Esophagus muscularis mucosa (tissue), 4 donors: ENCODE measurements around the gene S100A9. TPM values are rescaled to one million over a fixed set of nuclear protein-coding genes. Genes with fewer than 3 reads are reported as not detected.

Source experiments
- DNase-seq: peaks from one replicate; pipeline ENCODE4 v3.0.0-alpha.2; 2017; ENCODE audit errors: extremely low spot score
- H3K27ac ChIP-seq, 4 donors: fragments of 200-600 bp; sonication (generic); replicated peaks in 1 of 4; 1 replicate in 3 of 4; 2 replicates in 1 of 4; pipeline ENCODE4 v1.5.1; 2016 to 2019; ENCODE audit warnings: mild to moderate bottlenecking in 1 of 4
- H3K27me3 ChIP-seq, 4 donors: fragments of 200-600 bp; sonication (generic); one replicate each; pipeline versions ENCODE4 v1.5.1 to v1.6.0; 2016 to 2019
- H3K36me3 ChIP-seq, 4 donors: fragments of 200-600 bp; sonication (generic); one replicate each; pipeline ENCODE4 v1.5.1; 2016 to 2019
- H3K4me1 ChIP-seq, 4 donors: fragments of 200-600 bp; sonication (generic); one replicate each; pipeline ENCODE4 v1.5.1; 2016 to 2019
- H3K4me3 ChIP-seq, 4 donors: fragments of 200-600 bp; sonication (generic); 1 replicate in 2 of 4; 2 replicates in 2 of 4; pipeline ENCODE4 v1.5.1; 2016 to 2019; ENCODE audit warnings: mild to moderate bottlenecking in 4 of 4, moderate library complexity in 1 of 4
- H3K9me3 ChIP-seq, 4 donors: fragments of 200-600 bp; sonication (generic); 1 replicate in 3 of 4; 2 replicates in 1 of 4; pipeline ENCODE4 v1.5.1; 2016 to 2019
- EP300 ChIP-seq: sonication (generic); formaldehyde crosslinking; IDR thresholded peaks from one replicate; pipeline ENCODE4 v1.6.1; 2017; ENCODE audit warnings: antibody characterized with exemption
- POLR2A ChIP-seq: fragments of 450-650 bp; IDR thresholded peaks from one replicate; pipeline ENCODE4 v1.6.1; 2017; ENCODE audit warnings: antibody characterized with exemption, moderate library complexity, mild to moderate bottlenecking, low read depth
- POLR2AphosphoS5 ChIP-seq, 2 donors: sonication (generic); formaldehyde crosslinking; IDR thresholded peaks; one replicate each; pipeline ENCODE4 v1.6.1; 2017; ENCODE audit warnings: antibody characterized with exemption in 2 of 2
- WGBS: methylation state at CpG from one replicate; pipeline ENCODE4 v1.1.5; 2018; 5-methylcytosine and 5-hydroxymethylcytosine counted together
- intact Hi-C: fragments of 100-400 bp; cut with DNase I; formaldehyde crosslinking; loops from one replicate; pipeline ENCODE4 v1.15.1; 2023
- total RNA-seq, 4 donors: library from RNA; depleted of rRNA; stranded (reverse); fragments of >200 nt; gene quantifications; one replicate each; pipeline versions ENCODE4 v1.1.0 to v1.2.1, GENCODE V29; 2016
- TF ChIP-seq, protein P1 (sequence below), 3 experiments: fragments of 200-600 bp in 2 of 3; fragments of 450-650 bp in 1 of 3; sonication (generic) in 2 of 3; IDR thresholded peaks; one replicate each; pipeline ENCODE4 v1.5.1; 2017 to 2019; ENCODE audit warnings: antibody characterized with exemption in 3 of 3, mild to moderate bottlenecking in 2 of 3, moderate library complexity in 1 of 3

Gene S100A9
- total RNA-seq, 4 donors from 2014 or later = 61.2 to 845 (median 119) TPM

GRCh38 chr1:153387785-153388184 is 30.1 kb downstream of the S100A9 start:
- WGBS = 79% methylated on average over 4 of the region's 4 CpGs
- Histone ChIP-seq H3K27ac (no peak overlapping the region), H3K4me1 (no peaks in the 10 kb centered on the region), H3K4me3 (no peak overlapping the region), H3K9me3 (peaks cover 0 to 5% (median 2%) of the 10 kb centered on the region in 4 donors), H3K36me3 (no peaks in the 10 kb centered on the region), H3K27me3 (peaks cover 0 to 24% (median 0%) of the 10 kb centered on the region in 4 donors)
- peak; percentile 77 for DNase-seq
- intact Hi-C loops = no loop called here
- TF ChIP-seq EP300 (no peak), POLR2AphosphoS5 (IDR thresholded peaks at IDR 0.05) (no peak), POLR2A (no peak)
- TF ChIP-seq, protein P1, sequence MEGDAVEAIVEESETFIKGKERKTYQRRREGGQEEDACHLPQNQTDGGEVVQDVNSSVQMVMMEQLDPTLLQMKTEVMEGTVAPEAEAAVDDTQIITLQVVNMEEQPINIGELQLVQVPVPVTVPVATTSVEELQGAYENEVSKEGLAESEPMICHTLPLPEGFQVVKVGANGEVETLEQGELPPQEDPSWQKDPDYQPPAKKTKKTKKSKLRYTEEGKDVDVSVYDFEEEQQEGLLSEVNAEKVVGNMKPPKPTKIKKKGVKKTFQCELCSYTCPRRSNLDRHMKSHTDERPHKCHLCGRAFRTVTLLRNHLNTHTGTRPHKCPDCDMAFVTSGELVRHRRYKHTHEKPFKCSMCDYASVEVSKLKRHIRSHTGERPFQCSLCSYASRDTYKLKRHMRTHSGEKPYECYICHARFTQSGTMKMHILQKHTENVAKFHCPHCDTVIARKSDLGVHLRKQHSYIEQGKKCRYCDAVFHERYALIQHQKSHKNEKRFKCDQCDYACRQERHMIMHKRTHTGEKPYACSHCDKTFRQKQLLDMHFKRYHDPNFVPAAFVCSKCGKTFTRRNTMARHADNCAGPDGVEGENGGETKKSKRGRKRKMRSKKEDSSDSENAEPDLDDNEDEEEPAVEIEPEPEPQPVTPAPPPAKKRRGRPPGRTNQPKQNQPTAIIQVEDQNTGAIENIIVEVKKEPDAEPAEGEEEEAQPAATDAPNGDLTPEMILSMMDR (IDR thresholded peaks at IDR 0.05) = no peak

GRCh38 chr1:153389401-153389800 is 31.7 kb downstream of the S100A9 start:
- no peaks in the 10 kb centered on the region for H3K36me3 ChIP-seq
- no peak overlapping the region for H3K4me3 ChIP-seq
- WGBS = 78% methylated on average over 1 of the region's 1 CpG
- no peak for DNase-seq
- no peaks in the 10 kb centered on the region for H3K9me3 ChIP-seq
- no peak overlapping the region for H3K27ac ChIP-seq
- no peaks in the 10 kb centered on the region for H3K4me1 ChIP-seq
- intact Hi-C loops = no loop called here
- TF ChIP-seq POLR2AphosphoS5 (IDR thresholded peaks at IDR 0.05) = no peak
- no peak for TF ChIP-seq POLR2A
- TF ChIP-seq EP300 = no peak
- TF ChIP-seq, protein P1 (IDR thresholded peaks at IDR 0.05) = no peak
- H3K27me3 ChIP-seq = peaks cover 0 to 20% (median 0%) of the 10 kb centered on the region in 4 donors

DNA sequence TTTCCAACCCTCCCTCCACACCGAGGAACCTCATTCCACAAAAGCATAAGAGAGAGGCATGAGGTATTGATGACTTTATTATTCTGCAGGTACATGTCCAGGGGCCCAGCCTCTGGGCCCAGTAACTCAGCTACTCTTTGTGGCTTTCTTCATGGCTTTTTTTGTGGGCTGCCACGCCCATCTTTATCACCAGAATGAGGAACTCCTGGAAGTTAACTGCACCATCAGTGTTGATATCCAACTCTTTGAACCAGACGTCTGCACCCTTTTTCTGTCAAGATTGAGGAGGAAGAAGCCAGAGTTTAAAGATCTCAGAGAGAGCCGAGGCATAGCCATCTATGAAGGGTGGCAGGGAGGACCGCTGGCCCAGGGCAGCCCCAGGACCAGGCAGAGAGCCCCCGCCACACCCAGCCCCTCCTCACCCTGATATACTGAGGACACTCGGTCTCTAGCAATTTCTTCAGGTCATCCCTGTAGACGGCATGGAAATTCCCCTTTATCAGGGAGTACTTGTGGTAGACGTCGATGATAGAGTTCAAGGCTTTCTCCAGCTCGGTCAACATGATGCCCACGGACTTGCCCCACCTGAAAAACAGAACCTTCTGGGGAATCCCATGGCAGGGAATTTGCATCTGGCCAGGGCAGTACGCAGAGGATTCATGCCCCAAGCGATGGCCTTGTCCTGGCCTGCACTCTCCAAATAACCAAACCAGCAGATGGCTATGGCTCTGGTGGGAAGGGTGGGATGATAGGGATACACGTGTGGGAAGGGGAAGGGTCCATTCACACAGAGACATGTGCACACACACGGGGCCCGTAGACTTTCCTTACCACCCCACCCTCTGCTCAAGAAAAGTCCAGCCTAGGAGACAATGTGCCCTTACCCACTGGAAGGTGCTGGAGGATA is 32.6 kb downstream of the S100A9 start:
- peak; percentile 82 for DNase-seq
- peaks cover 0 to 25% (median 0%) of the 10 kb centered on the region in 4 donors for H3K27me3 ChIP-seq
- H3K9me3 ChIP-seq = no peaks in the 10 kb centered on the region
- no peaks in the 10 kb centered on the region for H3K36me3 ChIP-seq
- intact Hi-C loops = no loop called here
- 74% methylated on average over 16 of the region's 17 CpGs for WGBS
- H3K27ac ChIP-seq = no peak overlapping the region
- TF ChIP-seq POLR2AphosphoS5 (IDR thresholded peaks at IDR 0.05) (no peak), EP300 (no peak), POLR2A (no peak)
- TF ChIP-seq, protein P1 (IDR thresholded peaks at IDR 0.05) = no peak
- H3K4me3 ChIP-seq = peak overlapping the region in 1 of 4 donors; percentile 24
- no peaks in the 10 kb centered on the region for H3K4me1 ChIP-seq

DNA sequence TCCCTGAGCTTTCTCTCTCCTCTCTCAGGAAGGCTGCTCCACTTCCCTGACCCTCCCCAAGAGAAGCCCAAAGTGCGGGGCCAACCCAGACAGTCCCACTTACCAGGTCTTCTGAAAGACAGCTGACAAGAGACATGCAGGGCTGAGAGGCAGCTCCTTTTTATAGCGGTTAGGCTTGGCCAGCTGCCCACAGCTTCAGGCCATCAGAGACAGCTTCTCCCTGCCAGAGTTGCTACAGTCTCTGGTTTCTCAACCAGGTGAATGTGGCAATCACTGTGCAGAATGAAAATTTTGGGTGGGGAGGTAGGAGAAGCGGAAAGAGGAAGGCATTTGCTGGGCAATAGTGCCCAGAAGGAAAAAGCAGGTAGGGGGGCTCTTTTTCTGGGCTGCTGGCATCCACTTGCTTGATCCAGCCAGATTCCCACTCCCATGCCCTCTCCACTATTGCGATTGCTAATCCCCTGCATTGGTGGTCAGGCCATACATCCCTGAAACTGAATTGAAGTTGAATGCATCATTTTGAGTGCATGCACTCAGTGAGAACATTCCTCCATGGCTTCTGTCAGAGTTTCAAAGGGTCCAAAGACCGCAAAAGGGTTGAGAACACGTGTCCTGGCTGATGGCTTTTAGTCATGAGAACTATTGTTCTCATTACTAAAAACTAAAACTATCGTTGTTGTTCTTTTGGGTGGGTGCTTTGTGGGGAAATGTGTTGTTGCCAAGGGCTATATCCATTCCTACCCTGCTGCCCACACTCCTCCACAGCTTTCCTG is 33.5 kb downstream of the S100A9 start, which contains the start of gene S100A8:
Gene S100A8, minus strand, starts transcription at position 136 of the 773 bp plus-strand sequence. CDS start 538 bp downstream, outside the sequence.
- intact Hi-C loops = no loop called here
- 58% methylated on average over 7 of the region's 7 CpGs for WGBS
- no peaks in the 10 kb centered on the region for H3K4me1 ChIP-seq
- peak within 1 kb of the TSS in 1 of 4 donors; percentile 24 for H3K4me3 ChIP-seq
- no peaks in the 10 kb centered on the region for H3K9me3 ChIP-seq
- no peak within 1 kb of the TSS for H3K27ac ChIP-seq
- DNase-seq = no peak
- TF ChIP-seq, protein P1 (IDR thresholded peaks at IDR 0.05) = no peak
- TF ChIP-seq POLR2AphosphoS5 (IDR thresholded peaks at IDR 0.05) = peak in 1 of 2 donors; percentile 32
- peaks cover 0 to 28% (median 0%) of the 10 kb centered on the region in 4 donors for H3K27me3 ChIP-seq
- H3K36me3 ChIP-seq = no peaks in the 10 kb centered on the region
